MCF 10A (cell line): ENCODE measurements around the gene PBRM1. TPM values are rescaled to one million over a fixed set of nuclear protein-coding genes. Genes with fewer than 3 reads are reported as not detected.

Source experiments
- BruUV-seq: library from RNA; stranded (reverse); fragments of 400-500 nt; replicated peaks from 2 replicates; lab custom pipeline; 2021; lab: Mats Ljungman, UMichigan
- CTCF ChIA-PET: fragments of 300-600 bp; sonication (Branson Sonifier 250); formaldehyde crosslinking; extraction: SDS; loops from one replicate; lab custom pipeline; 2021; ENCODE audit warnings: antibody characterized with exemption, inconsistent platforms; lab: Yijun Ruan, JAX
- POLR2A ChIA-PET: fragments of 300-600, 350-650 bp; sonication (Branson Sonifier 250); formaldehyde crosslinking; extraction: SDS; loops from one replicate; lab custom pipeline; 2020; ENCODE audit warnings: antibody characterized with exemption, inconsistent platforms; lab: Yijun Ruan, JAX
- DNase-seq: peaks from one replicate; pipeline ENCODE4 v3.0.0-alpha.2; 2018; ENCODE audit not compliant: unreplicated experiment
- H3K27ac Mint-ChIP-seq: one replicate; pipeline ENCODE4 v1.8.0; 2022; ENCODE audit warnings: mild to moderate bottlenecking, low read depth, mixed read lengths; ENCODE audit not compliant: unreplicated experiment
- H3K27me3 Mint-ChIP-seq: one replicate; pipeline ENCODE4 v1.8.0; 2022; ENCODE audit warnings: mixed read lengths; ENCODE audit not compliant: insufficient read depth, unreplicated experiment
- H3K36me3 Mint-ChIP-seq: one replicate; pipeline ENCODE4 v1.8.0; 2022; ENCODE audit warnings: mild to moderate bottlenecking, moderate library complexity, mixed read lengths; ENCODE audit not compliant: insufficient read depth, unreplicated experiment
- H3K4me1 Mint-ChIP-seq: one replicate; pipeline ENCODE4 v1.8.0; 2022; ENCODE audit warnings: mixed read lengths; ENCODE audit not compliant: insufficient read depth, unreplicated experiment
- H3K4me3 Mint-ChIP-seq: one replicate; pipeline ENCODE4 v1.8.0; 2022; ENCODE audit warnings: mild to moderate bottlenecking, moderate library complexity, mixed read lengths; ENCODE audit not compliant: unreplicated experiment
- H3K9me3 Mint-ChIP-seq: one replicate; pipeline ENCODE4 v1.8.0; 2022; ENCODE audit warnings: mixed read lengths; ENCODE audit not compliant: unreplicated experiment
- intact Hi-C: fragments of 100-400 bp; cut with micrococcal nuclease; formaldehyde crosslinking; loops from 2 replicates; pipeline ENCODE4 v1.14.1; 2022
- total RNA-seq: library from RNA; stranded (reverse); gene quantifications from 2 replicates; pipeline ENCODE4 v1.2.3, GENCODE V29; 2022
- TF ChIP-seq, protein P1 (sequence below): fragments of 200-600 bp; IDR thresholded peaks from one replicate; pipeline ENCODE4 v1.8.0; 2022; ENCODE audit warnings: antibody characterized with exemption, mild to moderate bottlenecking; ENCODE audit not compliant: unreplicated experiment

PBRM1 gene
- total RNA-seq, 1 experiment from 2014 or later: 56.9 TPM

DNA sequence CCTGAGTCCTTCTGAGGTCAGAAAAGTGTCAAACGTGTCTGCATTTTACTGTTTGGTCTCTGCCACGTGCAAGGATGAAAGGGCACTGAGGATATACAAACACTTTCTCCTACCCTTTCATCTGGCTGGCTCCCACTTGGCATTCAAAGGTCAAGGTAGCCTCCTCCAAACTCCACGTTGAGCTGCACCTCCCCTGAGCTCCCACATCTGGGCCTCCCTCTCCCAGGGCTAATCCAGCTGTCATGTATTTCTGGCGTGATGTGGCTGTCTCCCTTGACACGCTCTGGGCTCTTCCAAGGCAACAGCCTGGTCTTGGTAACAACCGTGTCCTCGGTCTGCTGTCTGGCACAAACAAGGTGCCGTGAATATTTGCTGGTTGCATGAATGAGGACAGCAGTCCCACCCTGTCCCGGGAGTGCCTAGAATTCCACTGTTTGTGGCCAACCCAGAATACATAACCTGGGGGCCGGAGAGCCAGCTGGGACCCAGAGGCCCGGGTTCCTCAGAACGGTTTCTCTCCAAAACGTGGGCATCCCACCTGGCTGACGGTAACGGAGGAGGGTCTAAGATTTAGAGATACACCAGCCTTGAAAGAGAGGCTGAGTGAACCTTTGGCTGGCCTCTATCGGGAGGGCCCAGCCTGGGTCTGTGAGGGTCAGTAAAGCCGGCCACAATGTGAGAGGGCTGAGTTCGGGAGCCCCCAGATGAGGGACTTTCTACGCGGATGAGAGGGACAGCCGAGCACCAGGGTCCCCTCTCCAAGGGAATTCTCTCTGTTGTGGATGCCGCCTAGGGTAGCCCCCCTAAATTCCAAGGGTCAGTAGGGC is 19.1 kb upstream of the PBRM1 start:
- BruUV-seq: no TSS peak
- intact Hi-C loops: no loop called here
- ChIA-PET POLR2A (interaction anchor here (0.6 to 4.5 kb wide), 14 partner anchors 9 to 293 kb away, joined by 3 to 92 read pairs (median 8); partner anchors contain the start of genes GNL3, NEK4 and PBRM1), CTCF (interaction anchor here (1.1 to 1.5 kb wide), 2 partner anchors 13 to 15 kb away, joined by 4 read pairs; no protein-coding TSS in a partner anchor)
- Mint-ChIP-seq H3K27ac (peak overlapping the region; percentile 93), H3K9me3 (no peaks in the 10 kb centered on the region), H3K4me1 (peaks cover 7% of the 10 kb centered on the region), H3K4me3 (peak overlapping the region; percentile 95), H3K27me3 (no peaks in the 10 kb centered on the region), H3K36me3 (peaks cover 25% of the 10 kb centered on the region)
- TF ChIP-seq, protein P1, sequence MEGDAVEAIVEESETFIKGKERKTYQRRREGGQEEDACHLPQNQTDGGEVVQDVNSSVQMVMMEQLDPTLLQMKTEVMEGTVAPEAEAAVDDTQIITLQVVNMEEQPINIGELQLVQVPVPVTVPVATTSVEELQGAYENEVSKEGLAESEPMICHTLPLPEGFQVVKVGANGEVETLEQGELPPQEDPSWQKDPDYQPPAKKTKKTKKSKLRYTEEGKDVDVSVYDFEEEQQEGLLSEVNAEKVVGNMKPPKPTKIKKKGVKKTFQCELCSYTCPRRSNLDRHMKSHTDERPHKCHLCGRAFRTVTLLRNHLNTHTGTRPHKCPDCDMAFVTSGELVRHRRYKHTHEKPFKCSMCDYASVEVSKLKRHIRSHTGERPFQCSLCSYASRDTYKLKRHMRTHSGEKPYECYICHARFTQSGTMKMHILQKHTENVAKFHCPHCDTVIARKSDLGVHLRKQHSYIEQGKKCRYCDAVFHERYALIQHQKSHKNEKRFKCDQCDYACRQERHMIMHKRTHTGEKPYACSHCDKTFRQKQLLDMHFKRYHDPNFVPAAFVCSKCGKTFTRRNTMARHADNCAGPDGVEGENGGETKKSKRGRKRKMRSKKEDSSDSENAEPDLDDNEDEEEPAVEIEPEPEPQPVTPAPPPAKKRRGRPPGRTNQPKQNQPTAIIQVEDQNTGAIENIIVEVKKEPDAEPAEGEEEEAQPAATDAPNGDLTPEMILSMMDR: no peak
- peak; percentile 30 for DNase-seq

DNA sequence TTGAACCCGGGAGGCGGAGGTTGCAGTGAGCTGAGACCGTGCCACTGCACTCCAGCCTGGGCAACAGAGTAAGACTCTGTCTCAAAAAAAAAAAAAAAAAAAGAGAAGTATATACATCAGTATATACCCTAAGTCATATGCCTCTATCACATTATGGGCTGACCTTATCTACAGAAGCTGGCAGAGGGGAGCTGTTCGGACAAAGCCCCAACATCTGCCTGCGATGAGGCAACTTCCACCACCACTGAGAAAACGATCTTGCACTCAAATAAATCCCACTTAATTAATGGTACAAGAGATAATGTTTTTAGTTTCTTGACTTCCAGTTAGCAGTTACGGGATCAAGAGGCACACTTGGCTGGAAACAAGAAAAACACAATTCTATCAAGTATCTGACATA is 17.6 kb upstream of the PBRM1 start:
- Mint-ChIP-seq H3K27ac (no peak overlapping the region), H3K36me3 (peaks cover 11% of the 10 kb centered on the region), H3K9me3 (no peaks in the 10 kb centered on the region), H3K4me1 (peaks cover 7% of the 10 kb centered on the region), H3K27me3 (no peaks in the 10 kb centered on the region), H3K4me3 (no peak overlapping the region)
- BruUV-seq: no TSS peak
- TF ChIP-seq, protein P1: no peak
- POLR2A ChIA-PET: interaction anchor here (1.0 to 4.5 kb wide), 2 partner anchors 12 to 17 kb away, joined by 3 to 92 read pairs; partner anchors contain the start of genes GNL3 and PBRM1
- CTCF ChIA-PET: interaction anchor here (0.6 kb wide), 1 partner anchor 243 kb away, joined by 4 read pairs; no protein-coding TSS in a partner anchor
- intact Hi-C loops: no loop called here
- no peak for DNase-seq

DNA sequence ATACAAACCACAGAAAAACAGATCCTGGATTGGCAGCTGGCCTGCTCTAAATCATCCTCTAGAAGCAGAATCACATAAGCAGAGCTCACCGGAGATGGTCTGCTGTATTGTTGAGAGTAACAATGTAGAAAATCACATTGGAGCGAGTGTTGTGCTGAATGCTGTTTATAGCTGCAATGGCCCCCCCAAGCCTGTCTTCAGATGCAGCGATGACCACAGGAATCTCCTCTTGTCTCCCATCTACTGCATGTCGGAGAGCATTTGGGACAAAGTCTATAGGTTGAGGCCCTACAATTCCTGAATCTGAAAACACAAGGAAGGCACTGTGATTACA is 11.9 kb upstream of the PBRM1 start:
- BruUV-seq: no TSS peak
- Mint-ChIP-seq H3K4me3 (no peak overlapping the region), H3K27me3 (no peaks in the 10 kb centered on the region), H3K36me3 (peaks cover 55% of the 10 kb centered on the region), H3K4me1 (peaks cover 4% of the 10 kb centered on the region), H3K27ac (no peak overlapping the region), H3K9me3 (no peaks in the 10 kb centered on the region)
- intact Hi-C loops: no loop called here
- CTCF ChIA-PET: no interaction called here
- POLR2A ChIA-PET: interaction anchor here (1.0 to 6.5 kb wide), 3 partner anchors 9 to 237 kb away, joined by 3 to 75 read pairs (median 34); partner anchors contain the start of genes GLT8D1, GNL3, PBRM1 and SPCS1
- DNase-seq: no peak
- TF ChIP-seq, protein P1: no peak
